Stimulated activated memory B cell treated with anti-CD40 and anti-IgM and Interleukin-4, amounts not matched to agents 10 μg/mL and 1 μg/mL and 100 μg/mL, for 72 hours (primary cell): ENCODE data around the gene ARF6.
A peak's percentile ranks its signal among the peaks of the same experiment; 100 is the strongest.
"Not testable (repeated sequence)": the region's sequence is repeated elsewhere in the genome, so short reads cannot be mapped to it uniquely, and the experiment has no call there.

Experiments
- ATAC-seq: fragments of 150-1000 bp; cut with Tn5 transposase; 2 replicates; pipeline ENCODE4 v1.10.0; 2021
- H3K27ac Mint-ChIP-seq: one replicate; pipeline ENCODE4 v1.8.0; 2022; ENCODE audit warnings: mild to moderate bottlenecking, mixed read lengths
- H3K27me3 Mint-ChIP-seq: one replicate; pipeline ENCODE4 v1.8.0; 2022; ENCODE audit warnings: mixed read lengths
- H3K36me3 Mint-ChIP-seq: one replicate; pipeline ENCODE4 v1.8.0; 2022; ENCODE audit warnings: mixed read lengths
- H3K4me1 Mint-ChIP-seq: one replicate; pipeline ENCODE4 v1.8.0; 2022; ENCODE audit warnings: mixed read lengths
- H3K4me3 Mint-ChIP-seq: one replicate; pipeline ENCODE4 v1.8.0; 2022; ENCODE audit warnings: mild to moderate bottlenecking, moderate library complexity, mixed read lengths
- H3K9me3 Mint-ChIP-seq: one replicate; pipeline ENCODE4 v1.8.0; 2022; ENCODE audit warnings: mixed read lengths

ARF6 gene

GRCh38 chr14:49893309-49894213 lies 679 bp downstream of the ARF6 start:
- H3K4me1 Mint-ChIP-seq, result peaks cover 47% of the 10 kb centered on the region
- peaks cover 61% of the 10 kb centered on the region for H3K36me3 Mint-ChIP-seq
- peak; percentile 79 for ATAC-seq
- H3K27ac Mint-ChIP-seq, result peak overlapping the region; percentile 97
- H3K27me3 Mint-ChIP-seq, result no peaks in the 10 kb centered on the region
- no peaks in the 10 kb centered on the region for H3K9me3 Mint-ChIP-seq
- H3K4me3 Mint-ChIP-seq, result peak overlapping the region; percentile 94

- not testable (repeated sequence) for H3K27me3 Mint-ChIP-seq, H3K9me3 Mint-ChIP-seq
- H3K27ac Mint-ChIP-seq, result peak overlapping the region; percentile 97
- H3K36me3 Mint-ChIP-seq, result peaks cover 64% of the 10 kb centered on the region
- peak overlapping the region; percentile 94 for H3K4me3 Mint-ChIP-seq
- ATAC-seq, result peak; percentile 4
- H3K4me1 Mint-ChIP-seq, result peaks cover 56% of the 10 kb centered on the region
Observed at GRCh38 chr14:49894214-49895107, 1.6 kb downstream of the ARF6 start.

- H3K27ac Mint-ChIP-seq, result peak overlapping the region; percentile 97
- no peaks in the 10 kb centered on the region for H3K27me3 Mint-ChIP-seq
- H3K4me1 Mint-ChIP-seq, result peaks cover 59% of the 10 kb centered on the region
- H3K4me3 Mint-ChIP-seq, result peak overlapping the region; percentile 94
- ATAC-seq, result no peak
- H3K36me3 Mint-ChIP-seq, result peaks cover 64% of the 10 kb centered on the region
- H3K9me3 Mint-ChIP-seq, result no peaks in the 10 kb centered on the region
Observed at GRCh38 chr14:49895480-49895879, 2.6 kb downstream of the ARF6 start.

GRCh38 chr14:49896272-49896671 lies 3.4 kb downstream of the ARF6 start:
- H3K27me3 Mint-ChIP-seq, ATAC-seq, H3K9me3 Mint-ChIP-seq: not testable (repeated sequence)
- Mint-ChIP-seq H3K4me3 (peak overlapping the region; percentile 94), H3K4me1 (peaks cover 59% of the 10 kb centered on the region), H3K27ac (peak overlapping the region; percentile 97), H3K36me3 (peaks cover 64% of the 10 kb centered on the region)

- Mint-ChIP-seq H3K4me3 (peak overlapping the region; percentile 94), H3K27ac (peak overlapping the region; percentile 97), H3K27me3 (no peaks in the 10 kb centered on the region), H3K9me3 (no peaks in the 10 kb centered on the region), H3K36me3 (peaks cover 65% of the 10 kb centered on the region), H3K4me1 (peaks cover 54% of the 10 kb centered on the region)
- ATAC-seq, result no peak
Observed at GRCh38 chr14:49896966-49897365, 4.1 kb downstream of the ARF6 start.

GRCh38 chr14:49897414-49897813 lies 4.5 kb downstream of the ARF6 start:
- Mint-ChIP-seq H3K27ac (peak overlapping the region; percentile 97), H3K4me3 (peak overlapping the region; percentile 94), H3K36me3 (peaks cover 65% of the 10 kb centered on the region), H3K4me1 (peaks cover 59% of the 10 kb centered on the region), H3K9me3 (peaks cover 2% of the 10 kb centered on the region), H3K27me3 (no peaks in the 10 kb centered on the region)
- ATAC-seq, result no peak

- H3K4me1 Mint-ChIP-seq, result peaks cover 60% of the 10 kb centered on the region
- H3K9me3 Mint-ChIP-seq, result peaks cover 2% of the 10 kb centered on the region
- peak overlapping the region; percentile 97 for H3K27ac Mint-ChIP-seq
- H3K27me3 Mint-ChIP-seq, result no peaks in the 10 kb centered on the region
- ATAC-seq, result no peak
- H3K36me3 Mint-ChIP-seq, result peaks cover 63% of the 10 kb centered on the region
- H3K4me3 Mint-ChIP-seq, result peak overlapping the region; percentile 81
Observed at GRCh38 chr14:49897965-49898364, 5.1 kb downstream of the ARF6 start.

- Mint-ChIP-seq H3K4me1 (peaks cover 60% of the 10 kb centered on the region), H3K4me3 (peak overlapping the region; percentile 81), H3K27me3 (no peaks in the 10 kb centered on the region), H3K9me3 (peaks cover 2% of the 10 kb centered on the region), H3K36me3 (peaks cover 58% of the 10 kb centered on the region), H3K27ac (peak overlapping the region; percentile 97)
- ATAC-seq, result no peak
Observed at GRCh38 chr14:49898485-49898884, 5.6 kb downstream of the ARF6 start.

- ATAC-seq, result no peak
- Mint-ChIP-seq H3K4me1 (peaks cover 52% of the 10 kb centered on the region), H3K27ac (no peak overlapping the region), H3K36me3 (peaks cover 33% of the 10 kb centered on the region), H3K4me3 (no peak overlapping the region), H3K27me3 (no peaks in the 10 kb centered on the region), H3K9me3 (peaks cover 2% of the 10 kb centered on the region)
Observed at GRCh38 chr14:49900973-49901372, 8.1 kb downstream of the ARF6 start.

GRCh38 chr14:49902679-49903246 lies 9.9 kb downstream of the ARF6 start:
- ATAC-seq, result not testable (repeated sequence)

GRCh38 chr14:49904270-49904669 lies 11.4 kb downstream of the ARF6 start:
- Mint-ChIP-seq H3K27ac (no peak overlapping the region), H3K4me3 (no peak overlapping the region), H3K4me1 (peaks cover 44% of the 10 kb centered on the region), H3K9me3 (peaks cover 2% of the 10 kb centered on the region), H3K36me3 (peaks cover 12% of the 10 kb centered on the region), H3K27me3 (no peaks in the 10 kb centered on the region)
- ATAC-seq, result no peak

More at GRCh38 chr14:49902679-49903246, 9.9 kb downstream of the ARF6 start:
- Mint-ChIP-seq H3K4me1 (peaks cover 52% of the 10 kb centered on the region), H3K36me3 (peaks cover 23% of the 10 kb centered on the region), H3K27ac (peak overlapping the region; percentile 44)
- not testable (repeated sequence) for H3K4me3 Mint-ChIP-seq, H3K9me3 Mint-ChIP-seq, H3K27me3 Mint-ChIP-seq

GRCh38 chr14:49905989-49906388 lies 13.1 kb downstream of the ARF6 start:
- peaks cover 12% of the 10 kb centered on the region for H3K36me3 Mint-ChIP-seq
- ATAC-seq, result no peak
- peak overlapping the region; percentile 49 for H3K27ac Mint-ChIP-seq
- H3K27me3 Mint-ChIP-seq, result no peaks in the 10 kb centered on the region
- peak overlapping the region; percentile 4 for H3K4me3 Mint-ChIP-seq
- H3K9me3 Mint-ChIP-seq, result peaks cover 2% of the 10 kb centered on the region
- peaks cover 39% of the 10 kb centered on the region for H3K4me1 Mint-ChIP-seq

GRCh38 chr14:49907186-49907585 lies 14.3 kb downstream of the ARF6 start:
- peaks cover 1% of the 10 kb centered on the region for H3K9me3 Mint-ChIP-seq

GRCh38 chr14:49908433-49908782 lies 15.5 kb downstream of the ARF6 start:
- Mint-ChIP-seq H3K27me3 (no peaks in the 10 kb centered on the region), H3K27ac (peak overlapping the region; percentile 49), H3K36me3 (peaks cover 12% of the 10 kb centered on the region), H3K4me1 (peaks cover 39% of the 10 kb centered on the region), H3K9me3 (no peaks in the 10 kb centered on the region), H3K4me3 (no peak overlapping the region)
- ATAC-seq, result no peak

More at GRCh38 chr14:49907186-49907585, 14.3 kb downstream of the ARF6 start:
- ATAC-seq, result no peak
- no peaks in the 10 kb centered on the region for H3K27me3 Mint-ChIP-seq
- H3K36me3 Mint-ChIP-seq, result peaks cover 15% of the 10 kb centered on the region
- peak overlapping the region; percentile 49 for H3K27ac Mint-ChIP-seq
- peaks cover 42% of the 10 kb centered on the region for H3K4me1 Mint-ChIP-seq
- H3K4me3 Mint-ChIP-seq, result no peak overlapping the region

- Mint-ChIP-seq H3K4me1 (peaks cover 39% of the 10 kb centered on the region), H3K27ac (no peak overlapping the region)
- no peak for ATAC-seq
Observed at GRCh38 chr14:49909016-49909415, 16.1 kb downstream of the ARF6 start.

More at GRCh38 chr14:49909016-49909415, 16.1 kb downstream of the ARF6 start:
- H3K36me3 Mint-ChIP-seq, result peaks cover 12% of the 10 kb centered on the region
- no peaks in the 10 kb centered on the region for H3K9me3 Mint-ChIP-seq
- H3K4me3 Mint-ChIP-seq, result no peak overlapping the region
- no peaks in the 10 kb centered on the region for H3K27me3 Mint-ChIP-seq
